ENCODE results near the gene CERT1. TPM values are rescaled to one million over a fixed set of nuclear protein-coding genes. Genes with fewer than 3 reads are reported as not detected.

Gene CERT1
- polyA plus RNA-seq, 3 donors: 16.6 to 50.5 (median 45.9) TPM

GRCh38 chr5:75361310-75361709 is 150.1 kb downstream of the CERT1 start:
- H3K27ac Mint-ChIP-seq: no peak overlapping the region
- intact Hi-C loops (cut with micrococcal nuclease): no loop called here
- H2AFZ ChIP-seq (ENCODE audit: insufficient read depth, low read depth, low read length, poor library complexity, severe bottlenecking): no peak overlapping the region
- H3K9me3 ChIP-seq (replicated peaks in 1 of 2; ENCODE audit: control insufficient read depth in 1 of 2, insufficient read depth in 1 of 2, low read length in 2 of 2): no peaks in the 10 kb centered on the region
- peaks cover 13% of the 10 kb centered on the region for H4K20me1 ChIP-seq (ENCODE audit: insufficient read depth, low read length)
- H3K79me2 ChIP-seq (ENCODE audit: insufficient read depth, low read length): no peaks in the 10 kb centered on the region
- no peak overlapping the region for H3K4me2 ChIP-seq (replicated peaks; ENCODE audit: extremely low read depth, low read length, poor library complexity, severe bottlenecking)
- DNase-seq: no peak
- H3K9ac ChIP-seq (ENCODE audit: insufficient read depth, low read length, poor library complexity, severe bottlenecking): no peak overlapping the region
- H3K27me3 ChIP-seq (ENCODE audit: control insufficient read depth in 2 of 2, insufficient read depth in 2 of 2, low read length in 2 of 2): no peaks in the 10 kb centered on the region
- no peaks in the 10 kb centered on the region for H3K4me1 ChIP-seq (ENCODE audit: control insufficient read depth in 1 of 2, insufficient read depth in 2 of 2, low read length in 2 of 2)
- no peak for TF ChIP-seq CTCF (IDR thresholded peaks at IDR 0.05)
- no peak overlapping the region for H3K4me3 Mint-ChIP-seq
- H3K4me1 Mint-ChIP-seq: no peaks in the 10 kb centered on the region
- H3K36me3 ChIP-seq (replicated peaks in 1 of 2; ENCODE audit: control insufficient read depth in 1 of 2, insufficient read depth in 2 of 2, low read length in 2 of 2): peaks cover 63 to 76% of the 10 kb centered on the region in 2 donors
- no peak overlapping the region for H3K27ac ChIP-seq (ENCODE audit: low read depth in 1 of 2, low read length in 2 of 2)
- H3K9me3 Mint-ChIP-seq: no peaks in the 10 kb centered on the region
- 87% methylated on average over 2 of the region's 4 CpGs for WGBS (ENCODE audit: insufficient coverage)
- H3K36me3 Mint-ChIP-seq: peaks cover 56 to 69% of the 10 kb centered on the region in 2 donors
- peaks cover 0 to 2% (median 1%) of the 10 kb centered on the region in 3 donors for H3K27me3 Mint-ChIP-seq (ENCODE audit: low read depth in 3 of 3)
- H3K4me3 ChIP-seq (replicated peaks in 1 of 3; ENCODE audit: low read depth in 2 of 3, low read length in 3 of 3): no peak overlapping the region

- WGBS (ENCODE audit: insufficient coverage): no CpG with 5 or more reads among the region's 3 CpGs
- Histone ChIP-seq H3K9me3 (replicated peaks in 1 of 2; ENCODE audit: control insufficient read depth in 1 of 2, insufficient read depth in 1 of 2, low read length in 2 of 2) (no peaks in the 10 kb centered on the region), H3K4me1 (ENCODE audit: control insufficient read depth in 1 of 2, insufficient read depth in 2 of 2, low read length in 2 of 2) (no peaks in the 10 kb centered on the region), H4K20me1 (ENCODE audit: insufficient read depth, low read length) (peaks cover 8% of the 10 kb centered on the region), H3K27ac (ENCODE audit: low read depth in 1 of 2, low read length in 2 of 2) (no peak overlapping the region), H3K36me3 (replicated peaks in 1 of 2; ENCODE audit: control insufficient read depth in 1 of 2, insufficient read depth in 2 of 2, low read length in 2 of 2) (peaks cover 93 to 97% of the 10 kb centered on the region in 2 donors), H3K9ac (ENCODE audit: insufficient read depth, low read length, poor library complexity, severe bottlenecking) (no peak overlapping the region), H3K79me2 (ENCODE audit: insufficient read depth, low read length) (no peaks in the 10 kb centered on the region), H3K4me3 (replicated peaks in 1 of 3; ENCODE audit: low read depth in 2 of 3, low read length in 3 of 3) (no peak overlapping the region), H3K27me3 (ENCODE audit: control insufficient read depth in 2 of 2, insufficient read depth in 2 of 2, low read length in 2 of 2) (no peaks in the 10 kb centered on the region), H2AFZ (ENCODE audit: insufficient read depth, low read depth, low read length, poor library complexity, severe bottlenecking) (no peak overlapping the region), H3K4me2 (replicated peaks; ENCODE audit: extremely low read depth, low read length, poor library complexity, severe bottlenecking) (no peak overlapping the region)
- Mint-ChIP-seq H3K36me3 (peaks cover 77 to 90% of the 10 kb centered on the region in 2 donors), H3K4me3 (no peak overlapping the region), H3K9me3 (no peaks in the 10 kb centered on the region), H3K27me3 (ENCODE audit: low read depth in 3 of 3) (peaks cover 0 to 2% (median 1%) of the 10 kb centered on the region in 3 donors), H3K4me1 (no peaks in the 10 kb centered on the region), H3K27ac (no peak overlapping the region)
- no peak for DNase-seq
- TF ChIP-seq CTCF (IDR thresholded peaks at IDR 0.05): no peak
- intact Hi-C loops (cut with micrococcal nuclease): no loop called here
These were observed 153.3 kb downstream of the CERT1 start for GRCh38 chr5:75358117-75358516.
